Transverse colon (tissue), 4 donors: ENCODE measurements around the gene NOL7. TPM values are rescaled to one million over a fixed set of nuclear protein-coding genes. Genes with fewer than 3 reads are reported as not detected.

ENCODE experiments used
- DNase-seq: peaks from one replicate; pipeline ENCODE4 v3.0.0-alpha.2; 2019
- H3K27ac ChIP-seq, 4 donors: fragments of 200-600 bp; sonication (generic); 2 replicates each; pipeline ENCODE4 v1.5.1; 2016 to 2018; ENCODE audit warnings: inconsistent platforms in 4 of 4
- H3K27me3 ChIP-seq: fragments of 200-600 bp; sonication (generic); 2 replicates; pipeline ENCODE4 v1.5.1; 2017; ENCODE audit warnings: inconsistent platforms
- H3K36me3 ChIP-seq, 4 donors: fragments of 200-600 bp; sonication (generic); 2 replicates each; pipeline ENCODE4 v1.5.1; 2017 to 2019; ENCODE audit warnings: inconsistent platforms in 4 of 4
- H3K4me1 ChIP-seq, 4 donors: fragments of 200-600 bp; sonication (generic); 2 replicates each; pipeline ENCODE4 v1.5.1; 2017 to 2020; ENCODE audit warnings: inconsistent platforms in 4 of 4
- H3K4me3 ChIP-seq, 4 donors: fragments of 200-600 bp; sonication (generic); 1 replicate in 1 of 4; 2 replicates in 3 of 4; pipeline versions ENCODE4 v1.5.1 to v1.6.1; 2017 to 2019; ENCODE audit warnings: inconsistent platforms in 4 of 4
- H3K9me3 ChIP-seq, 2 donors: fragments of 200-600 bp; sonication (generic); 2 replicates each; pipeline ENCODE4 v1.5.1; 2017 to 2019; ENCODE audit warnings: inconsistent platforms in 2 of 2
- EP300 ChIP-seq: sonication (generic); formaldehyde crosslinking; IDR thresholded peaks from one replicate; pipeline ENCODE4 v1.6.1; 2017; ENCODE audit warnings: antibody characterized with exemption, low read depth
- POLR2A ChIP-seq: fragments of 450-650 bp; IDR thresholded peaks from one replicate; pipeline ENCODE4 v1.6.1; 2016; ENCODE audit warnings: antibody characterized with exemption, mild to moderate bottlenecking, moderate library complexity
- POLR2AphosphoS5 ChIP-seq, 3 donors: sonication (generic); formaldehyde crosslinking; IDR thresholded peaks; one replicate each; pipeline ENCODE4 v1.6.1; 2016; ENCODE audit warnings: antibody characterized with exemption in 3 of 3
- WGBS, 2 donors: methylation state at CpG; one replicate each; pipeline ENCODE4 v1.1.5; 2018; ENCODE audit warnings: low coverage in 1 of 2; 5-methylcytosine and 5-hydroxymethylcytosine counted together
- in situ Hi-C, 4 donors: fragments of 200-750 bp; cut with MboI; loops; one replicate each; pipeline versions ENCODE4 v1.15.0 to v1.15.1; 2017; ENCODE audit warnings: low sequenced_read_pairs in 3 of 4, low pct_ligation_motif_present in 1 of 4, low pct_unique_long_range_greater_than_20kb in 1 of 4
- intact Hi-C: fragments of 100-400 bp; cut with DNase I; formaldehyde crosslinking; loops from one replicate; pipeline ENCODE4 v1.15.1; 2023; ENCODE audit warnings: low total_unique reads
- total RNA-seq, 4 donors: library from RNA; depleted of rRNA; stranded (reverse); fragments of >200 nt; gene quantifications; one replicate each; pipeline ENCODE4 v1.1.0, GENCODE V29; 2016
- TF ChIP-seq, protein P1 (sequence below), 5 experiments: fragments of 200-600 bp in 3 of 5; fragments of 450-650 bp in 2 of 5; sonication (generic) in 3 of 5; IDR thresholded peaks; 1 replicate in 2 of 5; 2 replicates in 3 of 5; pipeline ENCODE4 v1.5.1; 2016 to 2017; ENCODE audit warnings: antibody characterized with exemption in 5 of 5, inconsistent platforms in 3 of 5, mild to moderate bottlenecking in 2 of 5, moderate library complexity in 1 of 5

NOL7 gene
- total RNA-seq, 4 donors from 2014 or later: 44.1 to 159 (median 86.6) TPM

DNA sequence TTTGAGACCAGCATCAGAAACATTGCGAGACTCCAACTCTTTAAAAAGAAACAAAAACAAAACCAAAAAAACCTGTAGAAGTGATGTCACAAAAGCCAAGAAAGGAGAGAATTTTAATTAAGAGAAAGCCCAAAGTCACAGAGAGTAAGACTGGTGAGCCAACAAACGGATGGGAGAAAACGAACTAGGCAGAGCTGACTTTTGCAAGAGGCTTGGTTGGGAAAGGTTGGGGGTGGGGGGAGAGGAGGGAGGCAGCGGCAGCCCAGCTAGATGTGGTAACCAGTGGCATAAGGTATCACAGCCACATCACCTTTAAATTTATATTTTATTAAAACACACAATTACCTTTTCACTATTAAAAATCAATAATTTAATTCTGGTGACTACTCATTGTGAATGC, 23.5 kb downstream of the NOL7 start:
- in situ Hi-C loops: no loop called here
- TF ChIP-seq, protein P1, sequence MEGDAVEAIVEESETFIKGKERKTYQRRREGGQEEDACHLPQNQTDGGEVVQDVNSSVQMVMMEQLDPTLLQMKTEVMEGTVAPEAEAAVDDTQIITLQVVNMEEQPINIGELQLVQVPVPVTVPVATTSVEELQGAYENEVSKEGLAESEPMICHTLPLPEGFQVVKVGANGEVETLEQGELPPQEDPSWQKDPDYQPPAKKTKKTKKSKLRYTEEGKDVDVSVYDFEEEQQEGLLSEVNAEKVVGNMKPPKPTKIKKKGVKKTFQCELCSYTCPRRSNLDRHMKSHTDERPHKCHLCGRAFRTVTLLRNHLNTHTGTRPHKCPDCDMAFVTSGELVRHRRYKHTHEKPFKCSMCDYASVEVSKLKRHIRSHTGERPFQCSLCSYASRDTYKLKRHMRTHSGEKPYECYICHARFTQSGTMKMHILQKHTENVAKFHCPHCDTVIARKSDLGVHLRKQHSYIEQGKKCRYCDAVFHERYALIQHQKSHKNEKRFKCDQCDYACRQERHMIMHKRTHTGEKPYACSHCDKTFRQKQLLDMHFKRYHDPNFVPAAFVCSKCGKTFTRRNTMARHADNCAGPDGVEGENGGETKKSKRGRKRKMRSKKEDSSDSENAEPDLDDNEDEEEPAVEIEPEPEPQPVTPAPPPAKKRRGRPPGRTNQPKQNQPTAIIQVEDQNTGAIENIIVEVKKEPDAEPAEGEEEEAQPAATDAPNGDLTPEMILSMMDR (IDR thresholded peaks at IDR 0.05): no peak
- TF ChIP-seq POLR2A (no peak), EP300 (no peak), POLR2AphosphoS5 (IDR thresholded peaks at IDR 0.05) (no peak)
- Histone ChIP-seq H3K4me3 (no peak overlapping the region), H3K9me3 (no peaks in the 10 kb centered on the region), H3K27ac (no peak overlapping the region), H3K36me3 (peaks cover 0 to 40% (median 14%) of the 10 kb centered on the region in 4 donors), H3K4me1 (no peaks in the 10 kb centered on the region), H3K27me3 (no peaks in the 10 kb centered on the region)
- DNase-seq: no peak
- intact Hi-C loops: no loop called here
- WGBS, 2 donors: 86 to 92% methylated on average over 2 to 4 of the region's 4 CpGs

DNA sequence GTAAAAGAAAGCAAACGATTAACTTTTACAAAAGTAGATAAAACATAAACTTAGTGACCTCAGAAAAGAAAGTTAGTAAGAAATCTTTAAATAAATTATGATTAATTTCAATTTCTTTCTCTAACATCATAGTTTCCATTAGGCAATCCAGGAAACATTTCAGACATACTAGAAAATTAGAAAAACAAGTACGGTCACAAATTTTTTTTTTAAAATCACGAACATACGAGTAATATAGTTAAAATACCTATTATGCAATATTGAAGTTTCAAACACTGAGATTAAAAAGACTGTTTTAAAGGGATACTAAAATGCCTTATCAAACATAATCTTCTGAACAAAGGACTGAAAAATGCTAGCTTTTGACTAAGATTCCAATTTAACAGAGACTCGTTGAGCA, 26.2 kb downstream of the NOL7 start:
- Histone ChIP-seq H3K4me3 (no peak overlapping the region), H3K9me3 (no peaks in the 10 kb centered on the region), H3K27me3 (no peaks in the 10 kb centered on the region), H3K36me3 (peaks cover 0 to 55% (median 14%) of the 10 kb centered on the region in 4 donors), H3K27ac (no peak overlapping the region), H3K4me1 (no peaks in the 10 kb centered on the region)
- DNase-seq: no peak
- WGBS, 2 donors: 57 to 90% methylated on average over 5 of the region's 5 CpGs
- in situ Hi-C loops (no loop called here), intact Hi-C loops (no loop called here)
- TF ChIP-seq, protein P1 (IDR thresholded peaks at IDR 0.05): no peak
- TF ChIP-seq POLR2AphosphoS5 (IDR thresholded peaks at IDR 0.05): no peak
- TF ChIP-seq EP300: no peak
- TF ChIP-seq POLR2A: no peak

DNA sequence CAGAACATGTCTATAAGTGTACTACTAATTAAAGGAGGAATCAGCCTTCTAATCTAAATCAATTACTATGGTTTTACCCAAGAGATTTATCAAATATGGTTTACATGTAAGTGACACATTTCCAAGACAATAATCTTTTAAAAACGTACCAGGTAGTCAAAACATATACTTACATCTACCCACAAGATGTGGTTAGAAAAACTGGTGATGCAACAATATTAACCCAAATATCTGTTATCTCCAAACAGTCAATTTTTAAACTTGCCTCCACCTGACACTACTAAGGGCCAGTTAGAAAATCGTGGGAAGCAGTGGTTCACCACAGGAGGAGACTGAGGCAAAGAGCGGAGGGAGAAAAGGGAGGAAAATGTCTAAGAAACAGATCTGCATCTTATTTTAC, 28.0 kb downstream of the NOL7 start:
- DNase-seq: no peak
- Histone ChIP-seq H3K36me3 (peaks cover 0 to 53% (median 11%) of the 10 kb centered on the region in 4 donors), H3K27me3 (no peaks in the 10 kb centered on the region), H3K4me3 (no peak overlapping the region), H3K4me1 (no peaks in the 10 kb centered on the region), H3K27ac (no peak overlapping the region), H3K9me3 (no peaks in the 10 kb centered on the region)
- 82 to 93% methylated on average over 3 of the region's 3 CpGs for WGBS, 2 donors
- in situ Hi-C loops (no loop called here), intact Hi-C loops (no loop called here)
- TF ChIP-seq POLR2A: no peak
- TF ChIP-seq POLR2AphosphoS5 (IDR thresholded peaks at IDR 0.05): no peak
- TF ChIP-seq, protein P1 (IDR thresholded peaks at IDR 0.05): no peak
- no peak for TF ChIP-seq EP300

DNA sequence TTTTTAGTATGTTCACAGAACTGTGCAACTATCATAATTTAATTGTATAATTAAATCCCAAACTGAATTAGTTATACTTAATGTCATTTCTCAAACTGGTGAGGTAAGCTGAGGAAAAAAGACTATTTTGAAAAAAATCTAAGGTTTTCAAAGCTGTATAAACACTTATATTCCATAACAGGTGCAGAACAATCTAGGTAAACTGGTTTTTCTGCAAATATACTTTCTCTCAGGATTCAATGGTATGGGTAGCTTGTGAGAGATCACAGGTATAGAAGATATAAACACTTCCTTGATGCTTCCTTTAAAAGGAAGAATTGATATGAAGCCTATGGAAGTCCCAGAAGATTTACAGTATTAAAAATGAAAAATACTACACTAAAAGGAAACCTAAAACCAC, 33.7 kb downstream of the NOL7 start:
- no peak for DNase-seq

More for the DNA sequence above, 33.7 kb downstream of the NOL7 start:
- no peaks in the 10 kb centered on the region for H3K27me3 ChIP-seq
- H3K4me1 ChIP-seq: peaks cover 0 to 3% (median 0%) of the 10 kb centered on the region in 4 donors
- no peak overlapping the region for H3K27ac ChIP-seq
- in situ Hi-C loops: no loop called here
- H3K9me3 ChIP-seq: no peaks in the 10 kb centered on the region
- peaks cover 0 to 40% (median 3%) of the 10 kb centered on the region in 4 donors for H3K36me3 ChIP-seq
- no peak overlapping the region for H3K4me3 ChIP-seq
- TF ChIP-seq EP300 (no peak), POLR2AphosphoS5 (IDR thresholded peaks at IDR 0.05) (no peak), POLR2A (no peak)
- TF ChIP-seq, protein P1 (IDR thresholded peaks at IDR 0.05): no peak
- intact Hi-C loops: no loop called here
